Measurements from ENCODE around the gene SLC25A42. TPM values are rescaled to one million over a fixed set of nuclear protein-coding genes. Genes with fewer than 3 reads are reported as not detected.
A peak's percentile ranks its signal among the peaks of the same experiment; 100 is the strongest.

SLC25A42 gene
- total and polyA plus RNA-seq, 2 of the 13 experiments (the other 11 are each of a cell fraction or from before 2014, with no cell fraction given) = 12.8 to 18.3 TPM

- TF ChIP-seq ZNF142 (CRISPR knock-in tag; IDR thresholded peaks at IDR 0.05) (0 out of 2 replicates have a peak, but pooled peaks have one; percentile 45), ZNF589 (CRISPR knock-in tag; conservative IDR thresholded peaks at IDR 0.05) (no peak), ZNF740 (CRISPR knock-in tag; IDR thresholded peaks at IDR 0.05) (peak; percentile 43; the same call in 1 of the 2 replicates), NFE2L2 (IDR thresholded peaks at IDR 0.05; ENCODE audit: low read length) (no peak), STAT5B (CRISPR knock-in tag; IDR thresholded peaks at IDR 0.05) (no peak), ATF5 (CRISPR knock-in tag; IDR thresholded peaks at IDR 0.05; ENCODE audit: low read depth) (no peak), GPBP1L1 (CRISPR knock-in tag; IDR thresholded peaks at IDR 0.05) (no peak), PRDM10 (CRISPR knock-in tag; IDR thresholded peaks at IDR 0.05; ENCODE audit: low read depth) (peak; percentile 98)
Measured at GRCh38 chr19:19098703-19099632, 35.2 kb downstream of the SLC25A42 start (continued).

Measured in HepG2 (cell line).